Stimulated activated CD8-positive, alpha-beta memory T cell treated with anti-CD3 and anti-CD28 coated beads, Interleukin-2, amount 100 ng/mL, for 48 hours (primary cell): ENCODE data around the gene NKX2-8.
"Not testable (repeated sequence)": the region's sequence is repeated elsewhere in the genome, so short reads cannot be mapped to it uniquely, and the experiment has no call there.

Source experiments
- DNase-seq, 2 donors: peaks; one replicate each; pipeline ENCODE4 v3.0.0-alpha.2; 2020; ENCODE audit warnings: low read depth in 2 of 2

The NKX2-8 gene

GRCh38 chr14:36580141-36580855, 2.1 kb downstream of the NKX2-8 start:
- DNase-seq: no peak

GRCh38 chr14:36579573-36580140, 2.8 kb downstream of the NKX2-8 start:
- DNase-seq: no peak

- no peak for DNase-seq
Measured at GRCh38 chr14:36579001-36579555, 3.3 kb downstream of the NKX2-8 start.

GRCh38 chr14:36570065-36570464, 12.3 kb downstream of the NKX2-8 start:
- no peak for DNase-seq

- DNase-seq: peak in 1 of 2 donors; percentile 18
Measured at GRCh38 chr14:36556811-36557433, 25.5 kb downstream of the NKX2-8 start.

- DNase-seq: no peak
Measured at GRCh38 chr14:36555998-36556743, 26.2 kb downstream of the NKX2-8 start.

GRCh38 chr14:36553656-36554260, 28.7 kb downstream of the NKX2-8 start:
- DNase-seq: no peak

GRCh38 chr14:36550899-36551298, 31.5 kb downstream of the NKX2-8 start:
- no peak for DNase-seq

GRCh38 chr14:36544280-36544679, 38.1 kb downstream of the NKX2-8 start:
- DNase-seq: not testable (repeated sequence)

GRCh38 chr14:36538051-36538450, 44.4 kb downstream of the NKX2-8 start:
- DNase-seq: no peak
